ENCODE measurements around the gene FLCN.

The FLCN gene

GRCh38 chr17:17236295-17237025 is 508 bp downstream of the FLCN start:
- DNase-seq (ENCODE audit: low spot score): peak; percentile 48

GRCh38 chr17:17235212-17236174 is 1.5 kb downstream of the FLCN start:
- no peak for DNase-seq (ENCODE audit: low spot score)

GRCh38 chr17:17232303-17232621 is 4.7 kb downstream of the FLCN start:
- no peak for DNase-seq (ENCODE audit: low spot score)

GRCh38 chr17:17231621-17232302 is 5.2 kb downstream of the FLCN start:
- no peak for DNase-seq (ENCODE audit: low spot score)

- DNase-seq (ENCODE audit: low spot score): no peak
Measured at GRCh38 chr17:17229416-17230384, 7.3 kb downstream of the FLCN start.

GRCh38 chr17:17228521-17229279 is 8.3 kb downstream of the FLCN start:
- no peak for DNase-seq (ENCODE audit: low spot score)

GRCh38 chr17:17227608-17228520 is 9.1 kb downstream of the FLCN start:
- DNase-seq (ENCODE audit: low spot score): no peak

GRCh38 chr17:17226451-17227265 is 10.3 kb downstream of the FLCN start:
- DNase-seq (ENCODE audit: low spot score): no peak

GRCh38 chr17:17225901-17226300 is 11.1 kb downstream of the FLCN start:
- no peak for DNase-seq (ENCODE audit: low spot score)

- no peak for DNase-seq (ENCODE audit: low spot score)
Measured at GRCh38 chr17:17224137-17224536, 12.8 kb downstream of the FLCN start.

GRCh38 chr17:17223736-17224135 is 13.2 kb downstream of the FLCN start:
- DNase-seq (ENCODE audit: low spot score): no peak

GRCh38 chr17:17221329-17221728 is 15.6 kb downstream of the FLCN start:
- DNase-seq (ENCODE audit: low spot score): no peak

GRCh38 chr17:17220529-17220928 is 16.4 kb downstream of the FLCN start:
- no peak for DNase-seq (ENCODE audit: low spot score)

GRCh38 chr17:17217995-17218394 is 19.0 kb downstream of the FLCN start:
- DNase-seq (ENCODE audit: low spot score): no peak

- DNase-seq (ENCODE audit: low spot score): no peak
Measured at GRCh38 chr17:17216776-17217175, 20.2 kb downstream of the FLCN start.

GRCh38 chr17:17216236-17216635 is 20.7 kb downstream of the FLCN start:
- DNase-seq (ENCODE audit: low spot score): no peak

- DNase-seq (ENCODE audit: low spot score): no peak
Measured at GRCh38 chr17:17215575-17215974, 21.4 kb downstream of the FLCN start.

- no peak for DNase-seq (ENCODE audit: low spot score)
Measured at GRCh38 chr17:17214646-17215436, 22.1 kb downstream of the FLCN start.

Measured in AG20443 (cell line).